HepG2 (cell line): ENCODE data around the gene CCDC121. TPM values are rescaled to one million over a fixed set of nuclear protein-coding genes. Genes with fewer than 3 reads are reported as not detected.

ENCODE experiments used
- AKNA ChIP-seq: sonication (generic); formaldehyde crosslinking; IDR thresholded peaks from 2 replicates; pipeline ENCODE4 v1.4.0; 2020; ENCODE audit warnings: missing genetic modification reagents, borderline replicate concordance
- ATM ChIP-seq: fragments of 450-650 bp; IDR thresholded peaks from 2 replicates; pipeline ENCODE4 v1.7.1; 2017; ENCODE audit warnings: mild to moderate bottlenecking, borderline replicate concordance
- EZH2 ChIP-seq: conservative IDR thresholded peaks from 2 replicates; pipeline ENCODE4 v1.6.1; 2012; ENCODE audit warnings: mild to moderate bottlenecking, low read depth, low read length, moderate library complexity
- FOXK1 ChIP-seq: sonication (generic); formaldehyde crosslinking; IDR thresholded peaks from 2 replicates; pipeline ENCODE4 v1.4.0; 2020; ENCODE audit warnings: low read depth, missing genetic modification reagents, borderline replicate concordance
- POLR2AphosphoS5 ChIP-seq: IDR thresholded peaks from 2 replicates; pipeline ENCODE4 v1.6.1; 2012; ENCODE audit warnings: low read depth, low read length
- RARG ChIP-seq: sonication (generic); formaldehyde crosslinking; IDR thresholded peaks from 2 replicates; pipeline ENCODE4 v1.4.0; 2020; ENCODE audit warnings: low read depth, mild to moderate bottlenecking, missing genetic modification reagents
- RELA ChIP-seq: sonication (generic); formaldehyde crosslinking; IDR thresholded peaks from 2 replicates; pipeline ENCODE4 v1.4.0; 2020; ENCODE audit warnings: missing genetic modification reagents
- RFX5 ChIP-seq: IDR thresholded peaks from 2 replicates; pipeline ENCODE4 v1.6.1; 2011; ENCODE audit warnings: low read depth, low read length, improper control_type of control experiment
- SUZ12 ChIP-seq: fragments of 150-350 bp; IDR thresholded peaks from 2 replicates; pipeline ENCODE4 v1.6.1; 2014; ENCODE audit warnings: low read depth, low read length
- THRA ChIP-seq: sonication (generic); formaldehyde crosslinking; IDR thresholded peaks from 2 replicates; pipeline ENCODE4 v1.4.0; 2020; ENCODE audit warnings: missing genetic modification reagents, borderline replicate concordance
- U2AF2 ChIP-seq: fragments of 200-400 bp; formaldehyde crosslinking; IDR thresholded peaks from 2 replicates; pipeline ENCODE4 v1.6.1; 2017; ENCODE audit warnings: low read depth, mild to moderate bottlenecking, low read length
- ZNF260 ChIP-seq: sonication (generic); formaldehyde crosslinking; IDR thresholded peaks from 2 replicates; pipeline ENCODE4 v1.4.0; 2020; ENCODE audit warnings: missing genetic modification reagents, low read depth, mild to moderate bottlenecking, borderline replicate concordance
- ZNF44 ChIP-seq: sonication (generic); formaldehyde crosslinking; IDR thresholded peaks from 2 replicates; pipeline ENCODE4 v1.5.1; 2020; ENCODE audit warnings: mild to moderate bottlenecking, missing genetic modification reagents
- ZNF556 ChIP-seq: sonication (generic); formaldehyde crosslinking; IDR thresholded peaks from 2 replicates; pipeline ENCODE4 v1.4.0; 2020; ENCODE audit warnings: mild to moderate bottlenecking, missing genetic modification reagents, borderline replicate concordance
- ZNF597 ChIP-seq: sonication (generic); formaldehyde crosslinking; IDR thresholded peaks from 2 replicates; pipeline ENCODE4 v1.5.0; 2020; ENCODE audit warnings: missing genetic modification reagents
- ZNF816 ChIP-seq: sonication (generic); formaldehyde crosslinking; IDR thresholded peaks from 2 replicates; pipeline ENCODE4 v1.8.0; 2022; ENCODE audit warnings: missing genetic modification reagents, mild to moderate bottlenecking, borderline replicate concordance
- ZSCAN5A ChIP-seq: sonication (generic); formaldehyde crosslinking; IDR thresholded peaks from 2 replicates; pipeline ENCODE4 v1.8.0; 2022; ENCODE audit warnings: mild to moderate bottlenecking, missing genetic modification reagents, borderline replicate concordance
- polyA plus RNA-seq, 8 experiments: library from polyadenylated mRNA; depleted of rRNA in 3 of 8; stranded (reverse) in 7 of 8; unstranded in 1 of 8; fragments of >200 nt; fragmentation: Illumina TruSeq in 4 of 8; extraction: Trizol in 4 of 8; gene quantifications; 2 replicates each; pipeline versions ENCODE4 v1.2.1 to v1.2.3, GENCODE V29; 2011 to 2016; ENCODE audit warnings: low read depth in 4 of 8, missing spikeins in 1 of 8, mixed read lengths in 1 of 8; ENCODE audit not compliant: insufficient read depth in 1 of 8
- total RNA-seq, 5 experiments: library from RNA; depleted of rRNA; stranded (reverse); fragments of >200 nt; fragmentation: Illumina TruSeq; extraction: Trizol; gene quantifications; 2 replicates each; pipeline ENCODE4 v1.2.3, GENCODE V29; 2016; ENCODE audit warnings: low read depth in 1 of 5

The CCDC121 gene
- total and polyA plus RNA-seq, 2 of the 13 experiments (the other 11 are each of a cell fraction or from before 2014, with no cell fraction given), result 1.9 to 3.0 TPM

GRCh38 chr2:27663285-27664153, 34.7 kb upstream of the CCDC121 start, which contains the start of the genes SLC4A1AP and SUPT7L (continued):
- TF ChIP-seq FOXK1 (CRISPR knock-in tag), result peak; percentile 97
- TF ChIP-seq ATM, result no peak
- no peak for TF ChIP-seq RFX5
- TF ChIP-seq ZNF260 (CRISPR knock-in tag), result 0 out of 2 replicates have a peak, but pooled peaks have one; percentile 28
- TF ChIP-seq SUZ12, result no peak; the same call in 1 of the 2 replicates
- peak; percentile 71 for TF ChIP-seq THRA (CRISPR knock-in tag)
- TF ChIP-seq ZNF597 (CRISPR knock-in tag), result peak; percentile 77; the same call in 1 of the 2 replicates
- peak; percentile 91; the same call in 1 of the 2 replicates for TF ChIP-seq ZNF816 (CRISPR knock-in tag)
- peak; percentile 94 for TF ChIP-seq ZNF44 (CRISPR knock-in tag)
- TF ChIP-seq ZSCAN5A (CRISPR knock-in tag), result peak; percentile 96
- no peak for TF ChIP-seq RARG (CRISPR knock-in tag)
- TF ChIP-seq ZNF556 (CRISPR knock-in tag), result peak; percentile 95; the same call in 1 of the 2 replicates
- TF ChIP-seq AKNA (CRISPR knock-in tag), result peak; percentile 83; the same call in 1 of the 2 replicates
- TF ChIP-seq RELA (CRISPR knock-in tag), result peak; percentile 41; the same call in 1 of the 2 replicates
- no peak for TF ChIP-seq EZH2
- TF ChIP-seq U2AF2, result peak; percentile 80; the same call in 1 of the 2 replicates
- peak; percentile 87 for TF ChIP-seq POLR2AphosphoS5
